CD4-positive, alpha-beta T cell (primary cell): ENCODE measurements around the gene ARHGEF11. TPM values are rescaled to one million over a fixed set of nuclear protein-coding genes. Genes with fewer than 3 reads are reported as not detected.

Experiments used
- ATAC-seq: fragments of 200-7000 bp; cut with Tn5 transposase; one replicate; pipeline ENCODE4 v1.10.0; 2022; ENCODE audit warnings: mild to moderate bottlenecking; ENCODE audit not compliant: poor library complexity
- CTCF ChIA-PET: fragments of 350-600 bp; sonication (Branson Sonifier 250); formaldehyde crosslinking; loops from one replicate; lab custom pipeline; 2021; ENCODE audit warnings: antibody characterized with exemption, inconsistent platforms; lab: Charles Lee
- POLR2A ChIA-PET: fragments of 350-600 bp; sonication (Branson Sonifier 250); formaldehyde crosslinking; loops from one replicate; lab custom pipeline; 2021; ENCODE audit warnings: antibody characterized with exemption, inconsistent platforms; lab: Charles Lee
- DNase-seq, 14 experiments: peaks; one replicate each; pipeline ENCODE4 v3.0.0-alpha.2; 2013 to 2020; ENCODE audit warnings: mixed read lengths in 2 of 14
- H3K27ac ChIP-seq, 2 donors: one replicate each; pipeline versions ENCODE4 v1.5.1 to v1.7.0; 2013; ENCODE audit warnings: low read length in 2 of 2, low read depth in 1 of 2, mild to moderate bottlenecking in 1 of 2
- H3K27me3 ChIP-seq, 2 experiments: 1 replicate in 1 of 2; 2 replicates in 1 of 2; pipeline versions ENCODE4 v1.6.1 to v1.7.0; 2013; ENCODE audit warnings: low read length in 2 of 2, control low read depth in 1 of 2, mild to moderate bottlenecking in 1 of 2, moderate library complexity in 1 of 2; ENCODE audit not compliant: insufficient read depth in 2 of 2, control insufficient read depth in 1 of 2
- H3K36me3 ChIP-seq: one replicate; pipeline ENCODE4 v1.6.1; 2013; ENCODE audit warnings: low read length, control low read depth; ENCODE audit not compliant: insufficient read depth
- H3K4me1 ChIP-seq: one replicate; pipeline ENCODE4 v1.6.1; 2013; ENCODE audit warnings: low read length, control low read depth; ENCODE audit not compliant: insufficient read depth
- H3K4me3 ChIP-seq: one replicate; pipeline ENCODE4 v1.5.1; 2013; ENCODE audit warnings: mild to moderate bottlenecking, low read length, moderate library complexity
- H3K9me3 ChIP-seq, 2 experiments: 1 replicate in 1 of 2; 2 replicates in 1 of 2; pipeline versions ENCODE4 v1.6.1 to v1.7.0; 2013; ENCODE audit warnings: low read length in 2 of 2, mild to moderate bottlenecking in 2 of 2, control low read depth in 1 of 2, moderate library complexity in 1 of 2; ENCODE audit not compliant: control insufficient read depth in 1 of 2, insufficient read depth in 1 of 2
- H3K27ac Mint-ChIP-seq: one replicate; pipeline ENCODE4 v1.8.0; 2020; ENCODE audit warnings: mixed read lengths
- H3K27me3 Mint-ChIP-seq: one replicate; pipeline ENCODE4 v1.8.0; 2021; ENCODE audit warnings: mixed read lengths
- H3K36me3 Mint-ChIP-seq: one replicate; pipeline ENCODE4 v1.8.0; 2021; ENCODE audit warnings: low read depth, mixed read lengths
- H3K4me1 Mint-ChIP-seq: one replicate; pipeline ENCODE4 v1.8.0; 2021; ENCODE audit warnings: low read depth, mixed read lengths
- H3K4me3 Mint-ChIP-seq: one replicate; pipeline ENCODE4 v1.8.0; 2020; ENCODE audit warnings: mild to moderate bottlenecking, mixed read lengths
- H3K9me3 Mint-ChIP-seq: one replicate; pipeline ENCODE4 v1.8.0; 2020; ENCODE audit warnings: mixed read lengths
- CTCF ChIP-seq: fragments of 200-600 bp; IDR thresholded peaks from one replicate; pipeline ENCODE4 v1.8.0; 2022; ENCODE audit warnings: antibody characterized with exemption, mild to moderate bottlenecking
- intact Hi-C, 2 experiments: fragments of 100-400 bp; cut with DNase I in 1 of 2; cut with micrococcal nuclease in 1 of 2; formaldehyde crosslinking; loops; one replicate each; pipeline versions ENCODE4 v1.15.1 to v1.9.0; 2023 to 2025; cut with DNase I, micrococcal nuclease
- total RNA-seq, 174 experiments: library from RNA in 2 of 174; stranded (reverse) in 2 of 174; gene quantifications; one replicate each; pipeline ENCODE4 v1.2.3 and lab custom pipeline; 2021 to 2026

ARHGEF11 gene
- total RNA-seq, 2 experiments from 2014 or later, result 13.7 to 13.9 TPM

GRCh38 chr1:156936191-156936590, 109.4 kb downstream of the ARHGEF11 start:
- Histone ChIP-seq H3K4me1 (no peaks in the 10 kb centered on the region), H3K36me3 (peaks cover 20% of the 10 kb centered on the region), H3K27me3 (no peaks in the 10 kb centered on the region), H3K4me3 (no peak overlapping the region), H3K9me3 (no peaks in the 10 kb centered on the region), H3K27ac (no peak overlapping the region)
- ChIA-PET CTCF (no interaction called here), POLR2A (interaction anchor here (1.3 kb wide), 1 partner anchor 8 kb away, joined by 5 read pairs; no protein-coding TSS in a partner anchor)
- ATAC-seq, result no peak
- peaks cover 5% of the 10 kb centered on the region for H3K4me1 Mint-ChIP-seq
- H3K27me3 Mint-ChIP-seq, result peaks cover 19% of the 10 kb centered on the region
- no peak overlapping the region for H3K27ac Mint-ChIP-seq
- intact Hi-C loops, result no loop called here
- TF ChIP-seq CTCF, result no peak
- no peaks in the 10 kb centered on the region for H3K9me3 Mint-ChIP-seq
- H3K36me3 Mint-ChIP-seq, result peaks cover 43% of the 10 kb centered on the region
- H3K4me3 Mint-ChIP-seq, result no peak overlapping the region
- DNase-seq, result no peak

- ChIA-PET POLR2A (no interaction called here), CTCF (no interaction called here)
- no peak overlapping the region for H3K27ac ChIP-seq
- intact Hi-C loops, result no loop called here
- no peaks in the 10 kb centered on the region for H3K4me1 ChIP-seq
- peaks cover 25% of the 10 kb centered on the region for H3K27me3 Mint-ChIP-seq
- DNase-seq (no peak), ATAC-seq (no peak)
- H3K27ac Mint-ChIP-seq, result no peak overlapping the region
- peaks cover 0 to under 1% of the 10 kb centered on the region in 2 experiments for H3K9me3 ChIP-seq
- H3K27me3 ChIP-seq, result peaks cover 4% of the 10 kb centered on the region in 2 experiments
- no peak for TF ChIP-seq CTCF
- no peak overlapping the region for H3K4me3 Mint-ChIP-seq
- peaks cover 37% of the 10 kb centered on the region for H3K36me3 Mint-ChIP-seq
- H3K9me3 Mint-ChIP-seq, result no peaks in the 10 kb centered on the region
- H3K4me1 Mint-ChIP-seq, result peaks cover 5% of the 10 kb centered on the region
- H3K36me3 ChIP-seq, result peaks cover 14% of the 10 kb centered on the region
- H3K4me3 ChIP-seq, result no peak overlapping the region
These were observed 109.9 kb downstream of the ARHGEF11 start for GRCh38 chr1:156935505-156936128.

GRCh38 chr1:156933136-156933535, 112.4 kb downstream of the ARHGEF11 start:
- H3K9me3 Mint-ChIP-seq, result no peaks in the 10 kb centered on the region
- Histone ChIP-seq H3K27ac (no peak overlapping the region), H3K4me1 (no peaks in the 10 kb centered on the region), H3K9me3 (peaks cover 0 to 4% of the 10 kb centered on the region in 2 experiments), H3K4me3 (no peak overlapping the region), H3K27me3 (peaks cover 17 to 26% of the 10 kb centered on the region in 2 experiments), H3K36me3 (no peaks in the 10 kb centered on the region)
- no peak for TF ChIP-seq CTCF
- peaks cover 16% of the 10 kb centered on the region for H3K36me3 Mint-ChIP-seq
- H3K4me3 Mint-ChIP-seq, result no peak overlapping the region
- POLR2A ChIA-PET, result no interaction called here
- ATAC-seq (no peak), DNase-seq (no peak)
- H3K27me3 Mint-ChIP-seq, result peaks cover 46% of the 10 kb centered on the region
- intact Hi-C loops, result no loop called here
- peaks cover 7% of the 10 kb centered on the region for H3K4me1 Mint-ChIP-seq
- CTCF ChIA-PET, result interaction anchor here (1.0 kb wide), 1 partner anchor 32 kb away, joined by 3 read pairs; no protein-coding TSS in a partner anchor
- H3K27ac Mint-ChIP-seq, result no peak overlapping the region
